HG02885 (cell line): ENCODE results near the gene TCF7L2.

ENCODE experiments used
- ATAC-seq: cut with Tn5 transposase; IDR thresholded peaks from one replicate; pipeline ENCODE4 v1.9.1; 2021; ENCODE audit warnings: mild to moderate bottlenecking; ENCODE audit not compliant: unreplicated experiment, poor library complexity

TCF7L2 gene

DNA sequence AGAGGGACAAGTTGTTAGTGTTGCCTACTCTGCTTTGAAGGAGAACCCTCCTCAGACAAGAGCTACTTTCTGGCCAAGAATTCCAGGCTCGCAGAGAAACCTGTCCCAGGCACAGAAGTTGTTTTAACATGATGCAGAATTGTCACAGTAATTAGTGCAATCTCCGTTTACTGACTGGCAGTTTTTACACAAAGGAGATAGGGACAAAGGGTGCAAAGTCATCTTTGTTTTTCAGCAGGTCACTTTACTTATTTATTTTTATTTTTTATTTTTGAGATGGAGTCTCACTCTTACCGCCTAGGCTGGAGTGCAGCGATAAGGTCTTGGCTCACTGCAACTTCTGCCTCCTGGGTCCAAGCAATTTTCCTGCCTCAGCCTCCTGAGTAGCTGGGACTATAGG lies 12.3 kb downstream of the TCF7L2 start:
- no peak for ATAC-seq

DNA sequence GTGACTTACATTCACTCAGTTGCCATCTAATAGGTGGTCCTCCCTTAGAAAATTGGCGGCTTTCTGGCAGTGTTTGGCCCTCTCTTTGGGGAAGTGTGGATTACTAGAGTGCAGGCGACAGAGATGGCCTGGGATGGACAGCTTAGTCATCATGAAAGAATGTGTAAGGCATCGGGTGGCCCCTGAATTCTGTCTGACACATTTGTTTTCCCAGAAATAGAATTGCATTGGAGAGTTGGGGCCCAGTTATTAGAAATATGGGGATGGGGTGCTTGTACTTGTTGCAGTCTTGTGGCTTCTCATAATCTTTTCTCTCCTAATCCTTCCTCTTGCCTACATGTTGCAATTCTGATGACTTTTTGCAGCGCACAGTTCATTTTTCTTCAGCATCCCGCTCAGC lies 13.8 kb downstream of the TCF7L2 start:
- ATAC-seq: no peak

DNA sequence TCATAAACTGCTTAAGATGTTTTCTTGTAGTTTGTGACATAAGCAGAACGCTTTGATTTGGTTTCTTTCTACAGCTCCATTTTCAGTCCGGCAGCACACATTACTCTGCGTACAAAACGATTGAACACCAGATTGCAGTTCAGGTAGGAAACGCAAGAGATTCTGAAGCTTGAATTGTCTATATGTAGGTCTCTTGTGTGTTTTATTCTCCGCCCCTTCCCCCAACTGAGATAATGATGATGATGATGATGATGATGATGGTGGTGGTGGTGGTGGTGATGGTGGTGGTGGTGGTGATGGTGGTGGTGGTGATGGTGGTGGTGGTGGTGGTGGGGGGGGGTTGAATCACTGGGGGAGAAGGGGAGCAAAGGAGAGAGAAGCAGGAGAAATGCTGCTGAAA lies 14.4 kb downstream of the TCF7L2 start:
- no peak for ATAC-seq

DNA sequence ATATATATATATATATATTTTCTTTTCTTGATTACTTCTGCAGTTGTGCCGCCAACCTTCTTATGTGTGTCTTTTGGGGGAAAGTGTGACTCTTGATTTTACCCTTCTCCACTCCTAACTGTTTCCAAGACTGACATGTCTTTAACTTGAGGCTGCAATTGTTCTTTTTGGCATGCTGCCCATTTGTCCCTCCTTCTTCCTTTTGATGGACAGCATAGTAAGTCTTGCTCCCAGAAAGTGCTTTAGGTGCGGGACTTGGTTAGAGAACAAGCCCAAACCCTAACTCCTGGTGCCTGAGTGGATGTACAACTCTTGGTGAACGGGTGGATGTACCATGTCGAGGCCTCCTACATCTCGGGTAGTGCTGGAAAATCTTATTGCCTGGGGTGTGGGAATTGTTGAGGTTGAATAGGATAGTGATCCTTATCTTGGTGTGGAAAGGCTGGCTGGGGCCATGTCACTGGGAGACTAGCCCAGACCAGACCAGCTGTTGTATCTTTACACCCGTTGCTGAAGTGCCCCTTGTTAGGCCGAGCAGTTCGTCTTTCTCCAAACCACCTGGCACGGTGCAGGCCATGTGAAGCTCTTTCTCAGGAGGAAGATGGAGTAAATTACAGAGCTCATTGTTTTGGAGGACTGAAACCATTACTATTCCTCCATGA lies 16.3 kb downstream of the TCF7L2 start:
- no peak for ATAC-seq

DNA sequence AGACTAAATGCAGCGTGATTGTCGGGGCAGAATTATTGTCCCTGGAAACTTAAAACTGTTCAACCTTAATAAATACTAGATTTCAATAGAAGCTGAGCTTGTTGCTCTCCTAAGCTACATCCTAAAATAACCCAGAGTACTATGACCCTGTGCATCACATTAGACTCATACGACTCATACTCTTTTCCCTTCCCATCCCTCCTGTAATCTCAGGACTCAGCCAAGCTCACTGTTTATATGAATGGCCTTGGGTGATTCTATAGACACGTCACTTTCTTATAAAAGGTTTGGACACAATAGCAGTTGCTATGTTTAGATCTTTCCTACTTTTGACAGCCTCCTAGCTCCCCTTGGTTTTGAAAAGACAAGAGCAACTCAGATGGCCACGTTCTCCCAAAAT lies 17.2 kb downstream of the TCF7L2 start:
- ATAC-seq: no peak

DNA sequence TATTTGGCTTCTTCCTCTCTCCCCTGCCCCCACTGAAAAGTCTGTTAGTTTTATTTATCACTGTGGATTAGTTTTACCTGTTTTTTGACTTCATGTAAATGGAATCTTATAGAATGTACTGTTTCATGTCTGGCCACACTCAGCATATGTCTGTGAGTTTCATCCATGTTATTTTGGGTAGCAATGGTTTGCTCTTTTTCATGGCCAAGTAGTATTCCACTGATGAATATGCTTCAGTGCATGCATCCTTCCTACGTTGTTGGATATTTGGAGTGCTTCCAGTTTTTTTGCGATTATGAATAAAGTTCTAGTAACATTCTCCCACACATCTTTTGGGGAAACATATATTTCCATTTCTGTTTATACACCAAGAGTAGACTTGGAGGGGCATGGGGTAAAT lies 19.1 kb downstream of the TCF7L2 start:
- no peak for ATAC-seq

DNA sequence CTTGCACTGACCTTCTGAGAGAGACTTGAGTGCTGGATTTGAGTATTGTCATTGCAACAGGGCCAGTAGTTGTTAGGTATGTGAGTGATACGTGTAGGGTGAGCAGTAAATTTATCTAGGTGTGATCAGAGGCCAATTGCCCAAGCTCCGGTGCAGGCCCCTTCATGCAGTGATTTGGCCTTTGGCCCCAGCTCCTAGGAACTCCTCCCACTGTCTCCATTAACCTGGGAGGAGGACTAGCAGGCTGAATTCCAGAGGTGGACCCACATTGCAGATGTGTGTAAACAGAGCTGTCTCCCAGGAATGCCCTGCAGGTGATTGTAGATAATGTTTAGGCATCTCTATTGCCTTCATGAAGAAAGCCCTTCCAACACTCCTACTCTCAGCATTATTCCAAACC lies 19.5 kb downstream of the TCF7L2 start:
- ATAC-seq: no peak

DNA sequence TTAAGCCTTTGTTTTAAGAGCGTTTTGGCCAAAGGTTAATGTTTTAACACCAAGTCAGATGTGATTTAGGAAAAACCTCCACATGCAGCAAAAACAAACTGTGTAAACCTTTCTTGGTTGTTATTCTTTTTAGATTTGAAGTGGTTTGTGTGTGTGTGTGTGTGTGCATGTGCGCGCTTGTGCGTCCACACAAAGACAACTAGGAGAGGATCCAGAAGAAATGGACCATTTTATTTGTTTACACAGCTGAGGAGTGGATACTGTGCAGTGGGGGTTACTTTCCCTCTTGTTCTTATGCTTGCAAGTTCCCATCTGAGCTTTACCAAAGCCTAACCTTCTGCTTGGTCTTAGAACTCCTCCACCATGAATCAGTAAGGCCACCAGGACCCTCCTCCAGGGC lies 20.0 kb downstream of the TCF7L2 start:
- ATAC-seq: no peak

DNA sequence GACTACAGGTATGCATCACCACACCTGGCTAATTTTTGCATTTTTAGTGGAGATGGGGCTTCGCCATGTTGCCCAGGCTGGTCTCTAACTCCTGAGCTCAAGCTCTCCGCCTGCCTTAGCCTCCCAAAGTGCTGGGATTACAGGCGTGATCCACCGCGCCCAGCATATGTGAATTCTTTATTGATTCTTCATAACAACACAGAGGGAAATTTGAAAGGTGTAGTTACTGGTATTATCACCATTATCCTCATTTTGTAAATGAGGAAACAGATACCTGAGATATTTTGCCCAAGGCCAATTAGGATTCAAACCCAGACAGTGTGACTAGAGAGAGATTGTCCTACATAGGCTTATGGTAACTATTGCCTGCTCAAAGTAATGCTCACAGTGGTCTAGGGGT lies 22.6 kb downstream of the TCF7L2 start:
- ATAC-seq: no peak

DNA sequence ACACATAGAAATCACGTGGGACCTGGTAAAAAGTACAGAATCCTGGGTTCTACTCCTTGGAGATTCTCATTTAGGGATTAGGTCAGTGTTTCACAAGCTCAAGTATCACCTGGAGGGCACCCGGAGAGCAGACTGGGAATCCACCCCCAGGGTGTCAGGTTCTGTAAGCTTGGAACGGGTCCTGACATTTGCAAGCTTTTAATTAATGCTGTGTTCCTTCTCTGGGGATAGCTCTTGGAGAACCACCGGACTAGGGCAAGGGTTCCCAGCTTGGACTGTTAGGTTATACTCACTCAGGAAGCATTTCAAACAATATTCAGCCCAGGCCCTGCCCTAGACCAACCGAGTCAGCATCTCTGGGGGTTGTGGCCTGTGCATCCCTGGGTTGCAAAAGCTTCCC lies 23.0 kb downstream of the TCF7L2 start:
- no peak for ATAC-seq

DNA sequence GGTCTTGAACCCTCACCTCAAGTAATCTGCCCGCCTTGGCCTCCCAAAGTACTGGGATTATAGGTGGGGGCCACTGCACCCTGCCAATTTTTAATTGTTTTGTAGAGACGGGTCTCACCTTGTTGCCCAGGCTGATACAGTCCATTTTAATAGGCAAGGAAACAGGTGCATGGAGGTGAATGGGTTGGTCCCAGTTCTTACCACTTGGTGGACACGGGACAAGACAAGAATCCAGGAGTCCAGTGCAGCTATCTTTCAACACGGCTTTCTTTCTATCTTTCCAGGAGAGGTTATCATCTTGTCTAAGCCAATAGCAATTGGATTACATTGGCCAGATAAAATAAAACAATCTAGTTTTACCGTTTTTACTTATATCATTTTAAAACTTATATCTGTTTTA lies 23.8 kb downstream of the TCF7L2 start:
- no peak for ATAC-seq

DNA sequence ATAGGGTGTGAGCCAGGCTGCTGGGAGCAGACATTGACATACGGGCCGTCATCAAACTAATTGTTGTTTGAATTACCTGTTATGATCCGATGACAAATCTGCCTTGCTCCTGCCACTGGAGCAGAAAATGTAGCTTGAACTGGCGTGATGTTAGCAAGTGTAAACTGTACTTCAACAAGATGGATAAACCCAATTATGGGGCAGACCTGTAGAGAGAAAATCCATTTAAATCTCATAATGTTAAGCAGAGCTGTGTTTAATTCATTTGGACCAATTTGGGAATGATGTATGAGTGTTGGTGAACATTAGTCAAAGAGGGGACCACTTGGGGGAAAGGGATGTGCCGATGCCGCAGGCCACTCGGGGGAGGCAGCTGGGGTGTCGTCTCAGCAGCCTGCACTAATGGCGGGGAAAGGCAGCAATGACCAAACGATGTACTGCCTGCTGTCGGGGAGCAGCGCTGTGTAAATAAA lies 27.4 kb downstream of the TCF7L2 start:
- no peak for ATAC-seq

DNA sequence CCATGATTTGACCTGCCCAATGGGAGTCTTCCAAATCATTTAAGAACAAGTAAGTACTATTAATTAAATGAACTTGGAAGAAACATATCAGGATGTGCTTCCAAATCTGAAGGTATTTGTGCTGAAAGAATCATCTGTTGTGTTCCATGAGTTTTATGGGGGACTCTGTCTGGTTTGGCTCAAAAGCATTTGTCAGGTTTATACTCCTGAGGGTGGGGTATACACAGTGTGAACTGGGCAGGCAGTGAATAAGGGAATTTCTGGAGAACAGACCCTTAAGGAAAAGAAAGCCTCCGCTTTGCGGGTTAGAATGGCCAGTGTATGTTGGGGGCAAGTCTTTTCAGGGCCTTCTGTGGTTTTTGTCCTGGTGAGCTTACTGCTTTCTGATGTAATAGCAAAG lies 29.9 kb downstream of the TCF7L2 start:
- no peak for ATAC-seq

DNA sequence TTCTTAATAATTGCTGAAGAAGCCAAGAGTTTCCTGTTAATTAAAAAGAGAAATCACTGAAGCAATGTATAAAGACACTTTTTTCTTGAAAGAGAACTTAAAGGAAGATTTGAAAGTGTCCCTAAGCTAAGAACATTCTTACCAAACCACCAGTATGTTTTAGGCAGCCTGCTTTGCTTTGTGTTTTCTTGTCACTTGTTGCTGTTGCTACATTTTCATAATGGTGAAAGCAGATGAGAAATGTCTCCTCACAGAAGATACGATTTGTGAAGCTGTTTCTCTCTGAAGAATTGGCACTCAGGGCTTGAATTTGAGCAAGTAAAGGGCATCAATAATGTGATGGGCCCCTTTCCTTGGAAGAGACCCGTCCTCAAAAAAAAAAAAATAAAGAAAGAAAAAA lies 30.9 kb downstream of the TCF7L2 start:
- ATAC-seq: no peak

DNA sequence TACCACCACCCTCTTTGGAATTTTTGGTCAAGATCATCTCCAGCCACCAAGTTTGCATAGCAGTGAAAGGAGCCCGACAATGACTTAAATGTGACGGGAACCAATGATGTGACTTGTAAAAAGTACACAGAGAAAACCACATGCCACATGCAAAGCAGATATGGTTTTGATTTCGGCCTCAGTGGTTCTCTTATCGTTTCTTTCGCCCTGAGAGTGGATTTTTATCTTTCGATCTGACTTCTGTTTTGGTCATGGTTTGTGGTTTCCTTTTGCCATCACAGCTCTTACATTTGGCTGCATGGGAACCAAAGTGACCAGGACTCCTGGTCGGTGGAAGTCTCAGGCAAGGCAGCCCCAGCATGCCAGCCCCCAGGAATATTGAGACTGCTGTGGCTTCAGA lies 31.5 kb downstream of the TCF7L2 start:
- peak; percentile 98 for ATAC-seq

DNA sequence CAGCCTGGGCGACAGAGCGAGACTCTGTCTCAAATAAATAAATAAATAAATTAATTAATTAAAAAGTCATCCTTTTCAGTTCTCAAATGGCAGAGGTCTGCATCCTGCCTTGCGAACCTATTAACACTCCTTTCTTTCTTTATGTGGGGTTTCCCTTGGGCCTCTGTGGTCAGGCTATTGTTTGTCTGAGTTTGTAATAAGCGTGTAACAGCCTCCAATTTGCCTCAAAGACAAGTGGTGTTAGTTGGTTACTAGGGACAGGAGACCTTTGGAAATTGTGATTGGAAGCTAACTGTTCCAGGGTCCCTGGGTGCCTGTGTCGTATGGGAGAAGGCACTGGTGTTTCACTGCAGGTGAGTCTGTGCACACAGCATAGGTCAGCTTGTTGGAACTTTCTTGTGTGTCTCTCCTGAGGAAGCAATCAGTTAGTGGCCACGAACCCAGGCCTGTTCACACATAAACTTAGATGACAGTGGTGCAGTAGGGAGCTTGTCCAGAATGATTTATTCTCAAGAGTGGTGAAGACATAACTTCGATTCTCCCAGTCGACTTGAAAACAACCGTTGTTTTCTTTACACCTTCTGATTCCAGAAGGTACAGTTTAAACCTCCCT lies 33.5 kb downstream of the TCF7L2 start:
- ATAC-seq: no peak

DNA sequence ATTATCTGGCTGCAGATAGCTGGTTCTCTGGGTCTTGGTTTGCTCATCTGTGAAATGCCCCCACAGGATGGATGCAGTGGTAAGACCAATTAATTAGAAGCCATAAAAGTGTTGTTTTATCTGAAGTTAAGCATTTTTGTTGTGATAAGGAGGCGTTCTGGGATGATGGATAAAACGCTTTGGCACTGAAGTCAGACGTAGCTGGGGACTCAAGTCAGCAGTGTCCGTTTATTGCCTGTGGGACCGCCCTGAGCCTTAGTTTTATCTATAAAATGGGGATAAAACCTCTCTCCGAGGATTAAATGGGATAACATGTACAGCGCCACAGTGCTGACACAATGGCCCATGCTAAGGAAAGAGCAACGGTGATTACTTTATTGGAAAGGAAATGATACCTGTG lies 34.7 kb downstream of the TCF7L2 start:
- ATAC-seq: no peak

DNA sequence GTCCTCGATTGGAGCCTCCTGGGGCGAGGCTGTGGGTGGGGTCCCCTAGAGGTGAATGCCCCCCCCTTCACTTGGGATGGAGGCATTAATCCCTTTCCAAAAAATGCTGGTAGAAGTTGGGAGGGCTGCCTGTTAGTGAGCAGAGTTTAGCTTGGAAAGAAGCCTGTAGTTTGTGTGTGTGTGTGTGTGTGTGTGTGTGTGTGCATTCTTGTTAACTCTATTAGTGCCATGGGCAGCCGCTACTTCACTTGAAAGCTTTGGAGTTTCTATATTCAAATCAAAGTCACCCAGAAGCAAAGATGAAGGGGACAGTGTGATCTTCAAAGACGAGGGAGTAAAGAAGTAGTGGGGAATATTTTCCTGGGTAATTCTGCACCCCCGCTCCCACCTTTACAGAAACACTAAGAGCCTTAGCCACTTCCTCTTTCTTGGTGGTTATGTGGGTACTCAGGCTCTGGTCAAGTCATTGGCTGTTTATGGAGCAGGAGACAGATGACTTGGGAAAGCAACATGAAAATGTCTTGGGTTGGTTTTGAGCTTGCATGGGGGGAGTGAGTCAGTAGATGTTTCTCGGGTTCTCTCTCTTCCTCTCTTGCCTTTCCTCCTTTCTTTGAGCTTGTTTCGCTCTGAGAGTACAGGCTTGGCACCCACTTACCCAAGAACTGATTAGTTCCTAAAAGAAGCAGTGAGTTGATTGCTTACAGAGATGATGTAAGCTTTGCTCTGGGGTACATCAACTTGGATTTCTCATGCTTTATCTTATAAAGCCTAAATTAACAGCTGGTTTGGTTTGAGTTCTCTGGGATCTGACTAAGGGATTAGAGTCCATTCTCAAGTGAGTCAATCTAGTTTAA lies 35.9 kb downstream of the TCF7L2 start:
- ATAC-seq: no peak

DNA sequence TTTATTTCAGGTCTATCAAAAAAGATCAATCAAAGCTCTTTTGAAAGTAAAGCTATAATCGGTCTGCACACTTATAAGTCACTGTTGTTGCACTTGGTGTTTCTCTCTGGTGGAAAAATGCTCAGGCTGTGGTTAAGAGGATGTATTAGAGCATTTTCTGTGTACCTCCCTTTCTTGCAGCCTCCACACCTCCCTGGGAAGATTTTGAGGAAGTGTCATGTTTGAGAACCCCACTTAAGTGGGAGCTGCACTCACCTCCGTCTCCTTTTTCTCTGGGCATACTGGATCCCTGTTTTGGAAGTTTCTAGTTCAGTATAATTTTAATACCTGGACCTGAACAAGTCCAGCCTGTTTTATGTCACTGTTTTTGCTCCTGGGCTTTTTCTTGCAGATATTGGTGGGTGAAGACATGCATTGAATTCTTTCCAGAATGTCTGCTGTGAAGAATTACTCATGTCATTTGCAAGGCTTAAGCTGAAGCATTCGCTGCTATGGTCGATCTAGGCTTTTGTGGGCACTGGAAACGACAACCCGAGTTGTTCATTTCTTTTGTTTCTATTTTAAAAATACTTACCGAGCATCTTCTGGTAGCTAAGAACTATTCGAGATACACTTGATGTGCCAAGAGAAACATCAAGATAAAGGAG lies 36.6 kb downstream of the TCF7L2 start:
- ATAC-seq: no peak

DNA sequence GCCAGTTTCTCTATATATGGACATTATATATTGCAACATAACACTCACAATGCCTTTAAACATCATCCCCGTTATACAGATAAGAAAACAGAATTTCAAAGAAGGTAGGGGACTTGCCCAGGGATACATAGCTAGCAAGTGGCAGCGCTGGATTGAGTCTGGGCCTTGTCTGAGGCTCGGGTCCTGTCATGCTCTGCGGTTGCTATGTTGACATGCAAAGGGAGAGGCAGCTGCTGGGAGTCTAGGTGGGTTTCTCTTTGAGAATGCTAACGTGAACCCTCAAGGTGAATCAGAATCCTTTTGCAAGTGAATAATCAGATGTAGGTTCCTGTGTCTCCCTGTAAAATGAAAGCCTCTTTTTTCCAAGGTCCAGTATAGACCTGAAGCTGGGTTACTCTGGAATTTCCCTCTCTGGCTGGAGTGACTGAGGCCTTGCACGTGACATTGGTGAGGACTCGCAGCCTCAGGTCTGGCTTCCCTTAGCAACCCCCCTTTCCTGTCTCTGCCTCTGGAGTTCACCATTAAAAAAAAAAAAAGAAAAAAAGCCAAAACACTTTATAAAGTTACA lies 38.9 kb downstream of the TCF7L2 start:
- ATAC-seq: no peak

DNA sequence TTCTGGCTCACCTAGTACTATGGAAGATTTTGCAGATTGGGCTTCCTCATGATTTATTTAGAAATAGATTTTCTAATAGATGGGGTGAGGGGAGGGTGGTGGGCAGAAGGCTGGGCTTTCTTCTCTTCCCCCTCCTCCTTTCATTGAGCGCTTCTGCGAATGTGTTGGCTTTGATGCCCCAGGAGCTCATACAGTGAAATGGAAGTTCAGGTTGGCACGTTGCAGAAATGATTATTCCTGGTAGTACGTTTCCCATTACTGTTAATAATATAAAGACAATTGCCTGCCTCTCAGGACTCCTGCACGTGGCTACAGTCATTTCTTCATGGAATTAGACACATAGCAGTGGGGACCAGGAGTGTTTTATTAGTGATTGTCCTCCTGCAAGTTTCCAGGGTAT lies 39.8 kb downstream of the TCF7L2 start:
- ATAC-seq: no peak
